Upper lobe of left lung (tissue), 6 donors: ENCODE results near the gene TLR9. TPM values are rescaled to one million over a fixed set of nuclear protein-coding genes. Genes with fewer than 3 reads are reported as not detected.

Experiments used
- ATAC-seq, 2 donors: fragments of 200-7000 bp; cut with Tn5 transposase; one replicate each; pipeline ENCODE4 v1.9.1; 2022; ENCODE audit warnings: mild to moderate bottlenecking in 2 of 2, moderate library complexity in 2 of 2; ENCODE audit not compliant: low FRiP score in 2 of 2
- DNase-seq, 2 donors: peaks; one replicate each; pipeline ENCODE4 v3.0.0-alpha.2; 2019 to 2020
- H3K27ac ChIP-seq, 4 donors: fragments of 200-600 bp; sonication (generic); one replicate each; pipeline ENCODE4 v1.5.1; 2016 to 2019
- H3K27me3 ChIP-seq, 4 donors: fragments of 200-600 bp; sonication (generic); one replicate each; pipeline ENCODE4 v1.5.1; 2017 to 2019
- H3K36me3 ChIP-seq, 4 donors: fragments of 200-600 bp; sonication (generic); one replicate each; pipeline ENCODE4 v1.5.1; 2016 to 2019
- H3K4me1 ChIP-seq, 4 donors: fragments of 200-600 bp; sonication (generic); one replicate each; pipeline ENCODE4 v1.5.1; 2018 to 2019
- H3K4me3 ChIP-seq, 4 donors: fragments of 200-600 bp; sonication (generic); one replicate each; pipeline ENCODE4 v1.5.1; 2017 to 2019; ENCODE audit warnings: mild to moderate bottlenecking in 2 of 4, moderate library complexity in 1 of 4
- H3K9me3 ChIP-seq, 4 donors: fragments of 200-600 bp; sonication (generic); one replicate each; pipeline ENCODE4 v1.5.1; 2018 to 2019
- EP300 ChIP-seq, 4 donors: sonication (generic); formaldehyde crosslinking; IDR thresholded peaks; one replicate each; pipeline ENCODE4 v1.5.1; 2017; ENCODE audit warnings: antibody characterized with exemption in 4 of 4, control low read depth in 2 of 4
- POLR2A ChIP-seq, 4 donors: fragments of 450-650 bp; IDR thresholded peaks; one replicate each; pipeline ENCODE4 v1.5.1; 2016 to 2017; ENCODE audit warnings: antibody characterized with exemption in 4 of 4, mild to moderate bottlenecking in 2 of 4
- POLR2AphosphoS5 ChIP-seq, 2 donors: sonication (generic); formaldehyde crosslinking; IDR thresholded peaks; one replicate each; pipeline ENCODE4 v1.5.1; 2017; ENCODE audit warnings: antibody characterized with exemption in 2 of 2
- WGBS, 2 donors: methylation state at CpG; one replicate each; pipeline ENCODE4 v1.1.5; 2017 to 2018; 5-methylcytosine and 5-hydroxymethylcytosine counted together
- small RNA-seq, 4 donors: library from RNA; depleted of rRNA; stranded (forward); fragments of <200 nt; gene quantifications; one replicate each; pipeline ENCODE3, GENCODE V24; 2016
- total RNA-seq, 6 donors: library from RNA; depleted of rRNA in 4 of 6; stranded (reverse); fragments of >200 nt in 4 of 6; gene quantifications; one replicate each; pipeline versions ENCODE4 v1.1.0 to v1.2.1, GENCODE V29; 2016 to 2021
- TF ChIP-seq, protein P1 (sequence below), 6 experiments: fragments of 450-650 bp in 4 of 6; fragments of 200-600 bp in 2 of 6; sonication (generic) in 2 of 6; IDR thresholded peaks; one replicate each; pipeline ENCODE4 v1.5.1; 2016 to 2019; ENCODE audit warnings: antibody characterized with exemption in 6 of 6
- donor health status: DM: no; HTN: no; CAD: no; lungs with moderate emphysema.
- donor health status: DM: no; HTN: yes; CAD: no; lungs with severe emphysema.

TLR9 gene
- total RNA-seq, 6 donors from 2014 or later: 0.29 to 1.1 TPM; not detected in 4

DNA sequence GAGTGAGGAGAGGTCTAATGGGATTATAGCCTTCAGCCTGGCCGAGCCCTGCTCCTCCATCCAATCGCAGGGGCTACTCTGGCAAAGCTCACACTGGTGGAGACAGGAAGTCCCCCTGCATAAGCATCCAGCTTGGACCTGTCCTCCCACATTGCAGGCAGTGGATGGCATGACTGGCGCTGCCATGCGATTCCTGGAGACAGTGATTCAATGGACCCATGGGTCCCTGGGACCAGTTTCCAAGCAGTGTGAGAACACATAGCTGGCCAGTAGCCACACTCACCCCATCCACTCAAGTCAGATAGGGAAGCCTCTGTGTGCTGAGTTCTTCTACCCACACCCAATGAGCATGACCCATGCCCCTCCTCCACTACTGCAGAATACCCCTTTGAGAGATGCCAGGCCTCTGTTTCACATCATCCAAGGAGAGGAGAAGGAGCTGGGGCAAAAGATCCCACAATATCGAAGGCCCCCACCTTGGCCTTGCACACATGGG, 53.1 kb downstream of the TLR9 start:
- DNase-seq: no peak
- H3K9me3 ChIP-seq: no peaks in the 10 kb centered on the region
- no peak overlapping the region for H3K4me3 ChIP-seq
- H3K36me3 ChIP-seq: no peaks in the 10 kb centered on the region
- 96 to 100% methylated on average over 1 to 5 of the region's 5 CpGs for WGBS, 2 donors
- ATAC-seq: no peak
- H3K4me1 ChIP-seq: peaks cover 1 to 8% (median 6%) of the 10 kb centered on the region in 4 donors
- H3K27ac ChIP-seq: no peak overlapping the region
- TF ChIP-seq, protein P1, sequence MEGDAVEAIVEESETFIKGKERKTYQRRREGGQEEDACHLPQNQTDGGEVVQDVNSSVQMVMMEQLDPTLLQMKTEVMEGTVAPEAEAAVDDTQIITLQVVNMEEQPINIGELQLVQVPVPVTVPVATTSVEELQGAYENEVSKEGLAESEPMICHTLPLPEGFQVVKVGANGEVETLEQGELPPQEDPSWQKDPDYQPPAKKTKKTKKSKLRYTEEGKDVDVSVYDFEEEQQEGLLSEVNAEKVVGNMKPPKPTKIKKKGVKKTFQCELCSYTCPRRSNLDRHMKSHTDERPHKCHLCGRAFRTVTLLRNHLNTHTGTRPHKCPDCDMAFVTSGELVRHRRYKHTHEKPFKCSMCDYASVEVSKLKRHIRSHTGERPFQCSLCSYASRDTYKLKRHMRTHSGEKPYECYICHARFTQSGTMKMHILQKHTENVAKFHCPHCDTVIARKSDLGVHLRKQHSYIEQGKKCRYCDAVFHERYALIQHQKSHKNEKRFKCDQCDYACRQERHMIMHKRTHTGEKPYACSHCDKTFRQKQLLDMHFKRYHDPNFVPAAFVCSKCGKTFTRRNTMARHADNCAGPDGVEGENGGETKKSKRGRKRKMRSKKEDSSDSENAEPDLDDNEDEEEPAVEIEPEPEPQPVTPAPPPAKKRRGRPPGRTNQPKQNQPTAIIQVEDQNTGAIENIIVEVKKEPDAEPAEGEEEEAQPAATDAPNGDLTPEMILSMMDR (IDR thresholded peaks at IDR 0.05): no peak
- TF ChIP-seq POLR2AphosphoS5 (IDR thresholded peaks at IDR 0.05): no peak
- TF ChIP-seq EP300 (IDR thresholded peaks at IDR 0.05): no peak
- TF ChIP-seq POLR2A (IDR thresholded peaks at IDR 0.05): no peak
- H3K27me3 ChIP-seq: no peaks in the 10 kb centered on the region

DNA sequence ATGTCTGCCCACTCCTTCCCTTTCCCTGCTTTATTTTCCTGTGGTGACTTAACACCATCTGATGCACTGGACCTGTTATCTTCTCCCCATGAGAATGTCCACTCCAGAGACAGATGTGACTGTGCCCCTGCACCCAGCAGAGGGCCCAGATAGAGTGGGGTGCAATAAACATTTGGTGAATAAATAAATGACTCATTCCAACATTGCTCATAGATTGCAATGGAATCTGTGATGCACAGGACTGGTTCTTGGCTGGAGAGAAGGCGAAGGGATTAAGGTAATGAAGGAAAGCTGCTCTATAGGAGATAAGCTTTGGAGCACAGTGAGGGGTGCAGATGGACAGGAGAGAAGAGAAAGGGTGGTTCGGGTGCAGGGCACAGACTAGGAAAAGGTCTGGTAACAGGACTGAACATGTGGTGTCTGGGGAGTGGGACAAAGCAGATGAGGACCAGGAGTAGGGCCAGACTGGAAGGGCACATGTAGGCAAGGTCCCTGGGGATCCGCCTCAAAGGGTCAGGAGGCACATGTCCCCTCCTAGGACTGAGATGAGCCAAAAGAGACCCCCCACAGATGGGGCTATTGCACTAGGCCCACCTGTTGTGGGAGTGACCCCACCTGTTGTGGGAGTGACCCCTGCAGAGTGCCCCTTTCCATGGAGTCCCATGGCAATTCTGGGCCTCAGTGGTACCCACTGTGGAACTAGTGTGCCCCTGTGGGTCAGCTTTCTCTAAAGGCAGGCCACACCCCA, 53.8 kb downstream of the TLR9 start:
- H3K4me3 ChIP-seq: no peak overlapping the region
- no peaks in the 10 kb centered on the region for H3K27me3 ChIP-seq
- H3K4me1 ChIP-seq: peaks cover 0 to 2% (median under 1%) of the 10 kb centered on the region in 4 donors
- no peak for DNase-seq
- H3K9me3 ChIP-seq: no peaks in the 10 kb centered on the region
- ATAC-seq: no peak
- no peak overlapping the region for H3K27ac ChIP-seq
- no peak for TF ChIP-seq POLR2A (IDR thresholded peaks at IDR 0.05)
- TF ChIP-seq EP300 (IDR thresholded peaks at IDR 0.05): no peak
- TF ChIP-seq POLR2AphosphoS5 (IDR thresholded peaks at IDR 0.05): no peak
- TF ChIP-seq, protein P1 (IDR thresholded peaks at IDR 0.05): no peak
- no peaks in the 10 kb centered on the region for H3K36me3 ChIP-seq
- WGBS, 2 donors: 89 to 94% methylated on average over 3 of the region's 3 CpGs

Small RNAs within 50 kb of the gene (small RNA-seq; reads per million reads assigned to genes)
- 996 to 2,882 (median 1,185) reads per million in 4 donors for gene MIRLET7G

Other genes with a start within 250 kb of the TLR9 start
- gene ACY1, start 242.1 kb downstream of the TLR9 start, total RNA-seq: 10 to 100 TPM; 17.4 to 65.0 (median 35.9) TPM
- gene RPL29, start 229.8 kb downstream of the TLR9 start, total RNA-seq: 1,000 to 10,000 TPM in 1 of 6 donors, 100 to 1,000 TPM in 5; 306 to 1,159 (median 770) TPM
- 10 to 100 TPM; 24.1 to 49.1 (median 35.3) TPM for gene DUSP7, start 169.1 kb downstream of the TLR9 start, total RNA-seq
- gene POC1A, start 71.2 kb downstream of the TLR9 start, total RNA-seq: 1 to 10 TPM; 1.0 to 4.2 (median 2.8) TPM
- gene ALAS1, start 27.5 kb downstream of the TLR9 start, total RNA-seq: 10 to 100 TPM; 53.2 to 97.3 (median 74.0) TPM
- gene TWF2, start 13.5 kb upstream of the TLR9 start, total RNA-seq: 10 to 100 TPM; 31.9 to 83.5 (median 66.6) TPM
- 10 to 100 TPM; 18.7 to 68.1 (median 47.8) TPM for gene PPM1M, start 20.1 kb upstream of the TLR9 start, total RNA-seq
- 10 to 100 TPM; 23.0 to 63.6 (median 46.8) TPM for gene WDR82, start 53.0 kb upstream of the TLR9 start, total RNA-seq
- gene GLYCTK, start 62.2 kb upstream of the TLR9 start, total RNA-seq: 10 to 100 TPM in 5 of 6 donors, 1 to 10 TPM in 1; 5.5 to 21.0 (median 15.8) TPM
- gene DNAH1, start 90.7 kb upstream of the TLR9 start, total RNA-seq: 10 to 100 TPM; 10.8 to 67.1 (median 22.4) TPM
- gene BAP1, start 184.4 kb upstream of the TLR9 start, total RNA-seq: 10 to 100 TPM; 58.0 to 90.1 (median 75.1) TPM
- gene PHF7, start 185.0 kb upstream of the TLR9 start, total RNA-seq: 10 to 100 TPM in 3 of 6 donors, 1 to 10 TPM in 3; 5.6 to 14.8 (median 10.0) TPM
- 10 to 100 TPM in 5 of 6 donors, 1 to 10 TPM in 1; 5.1 to 69.0 (median 20.7) TPM for gene SEMA3G, start 219.5 kb upstream of the TLR9 start, total RNA-seq
- gene TNNC1, start 228.4 kb upstream of the TLR9 start, total RNA-seq: 100 to 1,000 TPM in 4 of 6 donors, 10 to 100 TPM in 2; 28.3 to 196 (median 122) TPM
- gene NISCH, start 230.0 kb upstream of the TLR9 start, total RNA-seq: 100 to 1,000 TPM in 2 of 6 donors, 10 to 100 TPM in 4; 60.7 to 288 (median 83.0) TPM